Psoas muscle (tissue), 8 donors: ENCODE results near the gene PCDHGA9. TPM values are rescaled to one million over a fixed set of nuclear protein-coding genes. Genes with fewer than 3 reads are reported as not detected.
A peak's percentile ranks its signal among the peaks of the same experiment; 100 is the strongest.
"Not testable (repeated sequence)": the region's sequence is repeated elsewhere in the genome, so short reads cannot be mapped to it uniquely, and the experiment has no call there.

ENCODE experiments used
- ATAC-seq, 4 donors: fragments of 200-7000 bp; cut with Tn5 transposase; one replicate each; pipeline ENCODE4 v1.9.1; 2020; ENCODE audit warnings: moderate library complexity in 3 of 4, mild to moderate bottlenecking in 2 of 4
- DNase-seq, 2 donors: peaks; one replicate each; pipeline ENCODE4 v3.0.0-alpha.2; 2020
- H3K27ac ChIP-seq: fragments of 200-600 bp; one replicate; pipeline ENCODE4 v1.8.0; 2022
- H3K27me3 ChIP-seq, 3 donors: fragments of 200-600 bp in 1 of 3; one replicate each; pipeline versions ENCODE4 v1.6.1 to v1.8.0; 2013 to 2022; ENCODE audit warnings: low read length in 2 of 3, mild to moderate bottlenecking in 2 of 3, moderate library complexity in 1 of 3; ENCODE audit not compliant: insufficient read depth in 3 of 3
- H3K36me3 ChIP-seq, 2 donors: fragments of 200-600 bp in 1 of 2; one replicate each; pipeline versions ENCODE4 v1.6.1 to v1.8.0; 2013 to 2022; ENCODE audit warnings: low read depth in 1 of 2, mild to moderate bottlenecking in 1 of 2, moderate library complexity in 1 of 2; ENCODE audit not compliant: insufficient read depth in 1 of 2
- H3K4me1 ChIP-seq: fragments of 200-600 bp; one replicate; pipeline ENCODE4 v1.8.0; 2022
- H3K4me3 ChIP-seq: fragments of 200-600 bp; one replicate; pipeline ENCODE4 v1.8.0; 2022; ENCODE audit warnings: mild to moderate bottlenecking
- H3K9me3 ChIP-seq: fragments of 200-600 bp; one replicate; pipeline ENCODE4 v1.8.0; 2022
- WGBS, 3 donors: extraction: QIAGEN DNeasy Blood & Tissue Kit; methylation state at CpG; one replicate each; pipeline versions ENCODE4 v1.1.6 to v1.1.7; 2013; 5-methylcytosine and 5-hydroxymethylcytosine counted together
- intact Hi-C, 2 donors: fragments of 100-400 bp; cut with DNase I; formaldehyde crosslinking; loops; one replicate each; pipeline versions ENCODE4 v1.11.0 to v1.14.2; 2022
- polyA plus RNA-seq, 3 donors: library from polyadenylated mRNA; stranded (reverse); fragments of 200-250 nt; gene quantifications; one replicate each; pipeline ENCODE4 v1.2.3, GENCODE V29; 2013
- total RNA-seq, 4 donors: library from RNA; stranded (reverse); fragmentation: NEBNext Ultra II Directional in 2 of 4; extraction: Animal tissue kit (Norgen Biotek cat#: 25700) in 2 of 4; gene quantifications; one replicate each; pipeline versions ENCODE4 v1.2.1 to v1.2.4, GENCODE V29; 2021 to 2023
- TF ChIP-seq, protein P1 (sequence below): fragments of 200-600 bp; IDR thresholded peaks from one replicate; pipeline ENCODE4 v1.8.0; 2022; ENCODE audit warnings: antibody characterized with exemption
- donor health status: healthy with polysubstance abuse.
- donor health status: DM: no; HTN: no; CAD: no; lungs with moderate emphysema.
- donor health status: Bipolar disorder and iron deficiency.
- donor health status: healthy.
- donor health status: DM: yes; HTN: yes; CAD: no.
- donor health status: DM: no; HTN: no; CAD: no.
- donor health status: DM: no; HTN: no; CAD: no.
- donor health status: DM: yes; HTN: yes; CAD: no.

Gene PCDHGA9
- total and polyA plus RNA-seq, 7 donors, result 0.11 to 3.5 (median 1.5) TPM

DNA sequence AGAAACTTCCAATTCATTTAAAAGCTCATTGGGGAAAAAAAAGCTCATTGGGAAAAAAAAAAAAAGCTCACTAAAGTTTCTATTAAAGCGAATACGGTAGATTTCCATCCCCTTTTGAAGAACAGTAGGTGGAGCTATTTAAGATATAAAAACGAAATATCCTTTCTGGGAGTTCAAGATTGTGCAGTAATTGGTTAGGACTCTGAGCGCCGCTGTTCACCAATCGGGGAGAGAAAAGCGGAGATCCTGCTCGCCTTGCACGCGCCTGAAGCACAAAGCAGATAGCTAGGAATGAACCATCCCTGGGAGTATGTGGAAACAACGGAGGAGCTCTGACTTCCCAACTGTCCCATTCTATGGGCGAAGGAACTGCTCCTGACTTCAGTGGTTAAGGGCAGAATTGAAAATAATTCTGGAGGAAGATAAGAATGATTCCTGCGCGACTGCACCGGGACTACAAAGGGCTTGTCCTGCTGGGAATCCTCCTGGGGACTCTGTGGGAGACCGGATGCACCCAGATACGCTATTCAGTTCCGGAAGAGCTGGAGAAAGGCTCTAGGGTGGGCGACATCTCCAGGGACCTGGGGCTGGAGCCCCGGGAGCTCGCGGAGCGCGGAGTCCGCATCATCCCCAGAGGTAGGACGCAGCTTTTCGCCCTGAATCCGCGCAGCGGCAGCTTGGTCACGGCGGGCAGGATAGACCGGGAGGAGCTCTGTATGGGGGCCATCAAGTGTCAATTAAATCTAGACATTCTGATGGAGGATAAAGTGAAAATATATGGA lies 27.9 kb downstream of the PCDHGA9 start, which contains the start of gene PCDHGA12:
Gene PCDHGA12 (plus strand): TSS at position 176 of the 782 bp plus-strand sequence. CDS start 253 bp downstream, at position 429.
- TF ChIP-seq, protein P1, sequence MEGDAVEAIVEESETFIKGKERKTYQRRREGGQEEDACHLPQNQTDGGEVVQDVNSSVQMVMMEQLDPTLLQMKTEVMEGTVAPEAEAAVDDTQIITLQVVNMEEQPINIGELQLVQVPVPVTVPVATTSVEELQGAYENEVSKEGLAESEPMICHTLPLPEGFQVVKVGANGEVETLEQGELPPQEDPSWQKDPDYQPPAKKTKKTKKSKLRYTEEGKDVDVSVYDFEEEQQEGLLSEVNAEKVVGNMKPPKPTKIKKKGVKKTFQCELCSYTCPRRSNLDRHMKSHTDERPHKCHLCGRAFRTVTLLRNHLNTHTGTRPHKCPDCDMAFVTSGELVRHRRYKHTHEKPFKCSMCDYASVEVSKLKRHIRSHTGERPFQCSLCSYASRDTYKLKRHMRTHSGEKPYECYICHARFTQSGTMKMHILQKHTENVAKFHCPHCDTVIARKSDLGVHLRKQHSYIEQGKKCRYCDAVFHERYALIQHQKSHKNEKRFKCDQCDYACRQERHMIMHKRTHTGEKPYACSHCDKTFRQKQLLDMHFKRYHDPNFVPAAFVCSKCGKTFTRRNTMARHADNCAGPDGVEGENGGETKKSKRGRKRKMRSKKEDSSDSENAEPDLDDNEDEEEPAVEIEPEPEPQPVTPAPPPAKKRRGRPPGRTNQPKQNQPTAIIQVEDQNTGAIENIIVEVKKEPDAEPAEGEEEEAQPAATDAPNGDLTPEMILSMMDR, result peak; percentile 66
- Histone ChIP-seq H3K4me3 (peak within 1 kb of the TSS; percentile 64), H3K4me1 (no peaks in the 10 kb centered on the region), H3K27me3 (peaks cover 0 to 11% (median 6%) of the 10 kb centered on the region in 3 donors), H3K9me3 (peaks cover 10% of the 10 kb centered on the region), H3K27ac (peak within 1 kb of the TSS; percentile 56), H3K36me3 (no peaks in the 10 kb centered on the region)
- ATAC-seq (peak; percentile 90 to 95 (median 90)), DNase-seq (peak; percentile 69 to 82)
- intact Hi-C loops, result loop anchor here (5.0 kb wide), 3 partner anchors 47 to 127 kb away; partner anchors contain the start of gene PCDHGC3 (in 1 of the 2)
- WGBS, 3 donors, result 21 to 29% (median 25%) methylated on average over 33 of the region's 33 CpGs

DNA sequence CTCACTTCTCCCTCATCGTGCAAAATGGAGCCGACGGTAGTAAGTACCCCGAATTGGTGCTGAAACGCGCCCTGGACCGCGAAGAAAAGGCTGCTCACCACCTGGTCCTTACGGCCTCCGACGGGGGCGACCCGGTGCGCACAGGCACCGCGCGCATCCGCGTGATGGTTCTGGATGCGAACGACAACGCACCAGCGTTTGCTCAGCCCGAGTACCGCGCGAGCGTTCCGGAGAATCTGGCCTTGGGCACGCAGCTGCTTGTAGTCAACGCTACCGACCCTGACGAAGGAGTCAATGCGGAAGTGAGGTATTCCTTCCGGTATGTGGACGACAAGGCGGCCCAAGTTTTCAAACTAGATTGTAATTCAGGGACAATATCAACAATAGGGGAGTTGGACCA lies 28.7 kb downstream of the PCDHGA9 start:
- no peak for DNase-seq
- Histone ChIP-seq H3K36me3 (no peaks in the 10 kb centered on the region), H3K9me3 (peaks cover 10% of the 10 kb centered on the region), H3K27me3 (peaks cover 0 to 11% (median 6%) of the 10 kb centered on the region in 3 donors), H3K27ac (no peak overlapping the region), H3K4me3 (peak overlapping the region; percentile 64), H3K4me1 (no peaks in the 10 kb centered on the region)
- intact Hi-C loops, result loop anchor here (5.0 kb wide), 3 partner anchors 46 to 126 kb away; partner anchors contain the start of gene PCDHGC3 (in 1 of the 2)
- TF ChIP-seq, protein P1, result no peak
- WGBS, 3 donors, result 17 to 29% (median 25%) methylated on average over 37 of the region's 37 CpGs
- ATAC-seq, result peak; percentile 40 to 70 (median 58)

DNA sequence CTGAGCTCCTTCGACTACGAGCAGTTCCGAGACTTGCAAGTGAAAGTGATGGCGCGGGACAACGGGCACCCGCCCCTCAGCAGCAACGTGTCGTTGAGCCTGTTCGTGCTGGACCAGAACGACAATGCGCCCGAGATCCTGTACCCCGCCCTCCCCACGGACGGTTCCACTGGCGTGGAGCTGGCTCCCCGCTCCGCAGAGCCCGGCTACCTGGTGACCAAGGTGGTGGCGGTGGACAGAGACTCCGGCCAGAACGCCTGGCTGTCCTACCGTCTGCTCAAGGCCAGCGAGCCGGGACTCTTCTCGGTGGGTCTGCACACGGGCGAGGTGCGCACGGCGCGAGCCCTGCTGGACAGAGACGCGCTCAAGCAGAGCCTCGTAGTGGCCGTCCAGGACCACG lies 29.7 kb downstream of the PCDHGA9 start:
- not testable (repeated sequence) for H3K9me3 ChIP-seq, H3K36me3 ChIP-seq, ATAC-seq, DNase-seq, H3K27me3 ChIP-seq, H3K27ac ChIP-seq, H3K4me1 ChIP-seq
- WGBS, 3 donors, result 45 to 47% (median 45%) methylated on average over 29 to 38 of the region's 38 CpGs
- peak overlapping the region; percentile 64 for H3K4me3 ChIP-seq
- intact Hi-C loops, result loop anchor here (5.0 kb wide), 3 partner anchors 45 to 125 kb away; partner anchors contain the start of gene PCDHGC3 (in 1 of the 2)

DNA sequence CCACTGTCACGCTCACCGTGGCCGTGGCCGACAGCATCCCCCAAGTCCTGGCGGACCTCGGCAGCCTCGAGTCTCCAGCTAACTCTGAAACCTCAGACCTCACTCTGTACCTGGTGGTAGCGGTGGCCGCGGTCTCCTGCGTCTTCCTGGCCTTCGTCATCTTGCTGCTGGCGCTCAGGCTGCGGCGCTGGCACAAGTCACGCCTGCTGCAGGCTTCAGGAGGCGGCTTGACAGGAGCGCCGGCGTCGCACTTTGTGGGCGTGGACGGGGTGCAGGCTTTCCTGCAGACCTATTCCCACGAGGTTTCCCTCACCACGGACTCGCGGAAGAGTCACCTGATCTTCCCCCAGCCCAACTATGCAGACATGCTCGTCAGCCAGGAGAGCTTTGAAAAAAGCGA lies 30.1 kb downstream of the PCDHGA9 start:
- ATAC-seq, H3K27me3 ChIP-seq, H3K27ac ChIP-seq, DNase-seq, H3K36me3 ChIP-seq, H3K4me1 ChIP-seq, H3K9me3 ChIP-seq: not testable (repeated sequence)
- WGBS, 3 donors, result 36 to 38% (median 37%) methylated on average over 23 to 29 of the region's 29 CpGs
- H3K4me3 ChIP-seq, result peak overlapping the region; percentile 20
- intact Hi-C loops, result loop anchor here (5.0 kb wide), 3 partner anchors 45 to 125 kb away; partner anchors contain the start of gene PCDHGC3 (in 1 of the 2)

DNA sequence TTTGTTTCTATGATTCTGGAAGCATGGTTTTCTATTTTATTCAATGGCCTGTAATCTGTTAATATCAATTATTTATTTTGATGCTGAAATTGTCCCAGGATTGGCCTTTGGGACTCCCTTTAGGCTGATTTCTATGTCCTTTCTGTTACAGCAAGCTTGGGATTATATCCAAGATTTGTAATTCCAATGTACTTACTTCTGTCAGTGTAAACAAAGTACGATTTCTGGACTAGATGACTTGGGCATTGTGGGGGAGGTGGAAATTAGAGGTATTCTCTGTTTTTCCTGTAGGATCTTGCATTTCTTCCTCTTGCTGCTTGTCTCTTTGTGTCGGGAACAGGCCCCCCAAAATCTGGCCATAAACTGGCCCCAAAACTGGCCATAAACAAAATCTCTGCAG lies 31.4 kb downstream of the PCDHGA9 start:
- TF ChIP-seq, protein P1, result no peak
- ATAC-seq (no peak), DNase-seq (no peak)
- H3K4me3 ChIP-seq, result no peak overlapping the region
- no peak overlapping the region for H3K27ac ChIP-seq
- WGBS, 3 donors, result 78 to 84% (median 83%) methylated on average over 2 of the region's 2 CpGs
- H3K36me3 ChIP-seq, result no peaks in the 10 kb centered on the region
- H3K9me3 ChIP-seq, result peaks cover 4% of the 10 kb centered on the region
- peaks cover 0 to 5% (median 3%) of the 10 kb centered on the region in 3 donors for H3K27me3 ChIP-seq
- intact Hi-C loops, result loop anchor here (5.0 kb wide), 3 partner anchors 43 to 123 kb away; partner anchors contain the start of gene PCDHGC3 (in 1 of the 2)
- H3K4me1 ChIP-seq, result no peaks in the 10 kb centered on the region
